Measurements from ENCODE around the gene RABGAP1L.

Gene RABGAP1L

GRCh38 chr1:174954073-174954460 is 794.7 kb downstream of the RABGAP1L start:
- DNase-seq: no peak

- DNase-seq: no peak
Measured at GRCh38 chr1:174954671-174955669, 795.6 kb downstream of the RABGAP1L start.

GRCh38 chr1:174956086-174956485 is 796.8 kb downstream of the RABGAP1L start:
- no peak for DNase-seq

GRCh38 chr1:174956976-174957375 is 797.7 kb downstream of the RABGAP1L start:
- no peak for DNase-seq

- DNase-seq: no peak
Measured at GRCh38 chr1:174957829-174958228, 798.5 kb downstream of the RABGAP1L start.

GRCh38 chr1:174958396-174958795 is 799.1 kb downstream of the RABGAP1L start:
- no peak for DNase-seq

GRCh38 chr1:174960362-174960761 is 801.0 kb downstream of the RABGAP1L start:
- DNase-seq: no peak

GRCh38 chr1:174963529-174964125 is 804.3 kb downstream of the RABGAP1L start:
- DNase-seq: no peak

- DNase-seq: no peak
Measured at GRCh38 chr1:174964261-174964971, 805.1 kb downstream of the RABGAP1L start.

- DNase-seq: peak in 1 of 2 donors; percentile 29
Measured at GRCh38 chr1:174964972-174965361, 805.6 kb downstream of the RABGAP1L start.

- DNase-seq: peak in 1 of 2 donors; percentile 22
Measured at GRCh38 chr1:174965362-174966007, 806.2 kb downstream of the RABGAP1L start.

GRCh38 chr1:174966008-174966572 is 806.8 kb downstream of the RABGAP1L start:
- no peak for DNase-seq

GRCh38 chr1:174967845-174968705 is 808.8 kb downstream of the RABGAP1L start:
- DNase-seq: no peak

GRCh38 chr1:174968750-174969244 is 809.5 kb downstream of the RABGAP1L start:
- no peak for DNase-seq

GRCh38 chr1:174969977-174970376 is 810.7 kb downstream of the RABGAP1L start:
- no peak for DNase-seq

GRCh38 chr1:174971466-174971865 is 812.1 kb downstream of the RABGAP1L start:
- DNase-seq: no peak

- no peak for DNase-seq
Measured at GRCh38 chr1:174971902-174972301, 812.6 kb downstream of the RABGAP1L start.

- no peak for DNase-seq
Measured at GRCh38 chr1:174974711-174975119, 815.4 kb downstream of the RABGAP1L start.

GRCh38 chr1:174975764-174976163 is 816.4 kb downstream of the RABGAP1L start:
- no peak for DNase-seq

- DNase-seq: no peak
Measured at GRCh38 chr1:174976436-174977108, 817.3 kb downstream of the RABGAP1L start.
